Measurements from ENCODE around the gene ARL11.
"Not testable (repeated sequence)": the region's sequence is repeated elsewhere in the genome, so short reads cannot be mapped to it uniquely, and the experiment has no call there.

The ARL11 gene

GRCh38 chr13:49587311-49587847 is 40.9 kb upstream of the ARL11 start:
- DNase-seq (ENCODE audit: extremely low read depth, low read depth), result no peak
- no peak overlapping the region for H3K4me3 ChIP-seq (replicated peaks; ENCODE audit: low read depth, low read length)
- TF ChIP-seq CTCF (IDR thresholded peaks at IDR 0.05; ENCODE audit: low read depth, low read length, missing control alignments), result no peak

GRCh38 chr13:49590714-49591113 is 37.6 kb upstream of the ARL11 start:
- not testable (repeated sequence) for H3K4me3 ChIP-seq (replicated peaks; ENCODE audit: low read depth, low read length); DNase-seq (ENCODE audit: extremely low read depth, low read depth)

GRCh38 chr13:49593876-49594275 is 34.4 kb upstream of the ARL11 start:
- DNase-seq (ENCODE audit: extremely low read depth, low read depth); H3K4me3 ChIP-seq (replicated peaks; ENCODE audit: low read depth, low read length): not testable (repeated sequence)

- no peak for TF ChIP-seq CTCF (IDR thresholded peaks at IDR 0.05; ENCODE audit: low read depth, low read length, missing control alignments)
- DNase-seq (ENCODE audit: extremely low read depth, low read depth), result no peak
- no peak overlapping the region for H3K4me3 ChIP-seq (replicated peaks; ENCODE audit: low read depth, low read length)
These were observed 33.7 kb upstream of the ARL11 start for GRCh38 chr13:49594576-49594975.

- no peak for TF ChIP-seq CTCF (IDR thresholded peaks at IDR 0.05; ENCODE audit: low read depth, low read length, missing control alignments)
- no peak overlapping the region for H3K4me3 ChIP-seq (replicated peaks; ENCODE audit: low read depth, low read length)
- no peak for DNase-seq (ENCODE audit: extremely low read depth, low read depth)
These were observed 32.1 kb upstream of the ARL11 start for GRCh38 chr13:49596221-49596620.

GRCh38 chr13:49597043-49597641 is 31.2 kb upstream of the ARL11 start:
- no peak overlapping the region for H3K4me3 ChIP-seq (replicated peaks; ENCODE audit: low read depth, low read length)
- DNase-seq (ENCODE audit: extremely low read depth, low read depth), result no peak
- TF ChIP-seq CTCF (IDR thresholded peaks at IDR 0.05; ENCODE audit: low read depth, low read length, missing control alignments), result no peak

GRCh38 chr13:49602005-49602404 is 26.3 kb upstream of the ARL11 start:
- no peak for TF ChIP-seq CTCF (IDR thresholded peaks at IDR 0.05; ENCODE audit: low read depth, low read length, missing control alignments)
- DNase-seq (ENCODE audit: extremely low read depth, low read depth), result no peak
- no peak overlapping the region for H3K4me3 ChIP-seq (replicated peaks; ENCODE audit: low read depth, low read length)

- not testable (repeated sequence) for DNase-seq (ENCODE audit: extremely low read depth, low read depth); H3K4me3 ChIP-seq (replicated peaks; ENCODE audit: low read depth, low read length)
These were observed 25.7 kb upstream of the ARL11 start for GRCh38 chr13:49602615-49603014.

All from HFF-Myc (cell line).